ENCODE results near the gene GATC. TPM values are rescaled to one million over a fixed set of nuclear protein-coding genes. Genes with fewer than 3 reads are reported as not detected.
A peak's percentile ranks its signal among the peaks of the same experiment; 100 is the strongest.
"Not testable (repeated sequence)": the region's sequence is repeated elsewhere in the genome, so short reads cannot be mapped to it uniquely, and the experiment has no call there.

GATC gene
- total RNA-seq, 1 donor from 2014 or later, result 18.8 TPM

- Mint-ChIP-seq H3K27ac (ENCODE audit: unreplicated experiment) (peak overlapping the region; percentile 76), H3K4me3 (ENCODE audit: unreplicated experiment) (peak overlapping the region; percentile 90), H3K9me3 (ENCODE audit: low read depth) (no peaks in the 10 kb centered on the region), H3K36me3 (ENCODE audit: low read depth) (peaks cover 5% of the 10 kb centered on the region), H3K4me1 (ENCODE audit: low read depth) (peaks cover 25% of the 10 kb centered on the region), H3K27me3 (ENCODE audit: low read depth) (no peaks in the 10 kb centered on the region)
- TF ChIP-seq, protein P1, sequence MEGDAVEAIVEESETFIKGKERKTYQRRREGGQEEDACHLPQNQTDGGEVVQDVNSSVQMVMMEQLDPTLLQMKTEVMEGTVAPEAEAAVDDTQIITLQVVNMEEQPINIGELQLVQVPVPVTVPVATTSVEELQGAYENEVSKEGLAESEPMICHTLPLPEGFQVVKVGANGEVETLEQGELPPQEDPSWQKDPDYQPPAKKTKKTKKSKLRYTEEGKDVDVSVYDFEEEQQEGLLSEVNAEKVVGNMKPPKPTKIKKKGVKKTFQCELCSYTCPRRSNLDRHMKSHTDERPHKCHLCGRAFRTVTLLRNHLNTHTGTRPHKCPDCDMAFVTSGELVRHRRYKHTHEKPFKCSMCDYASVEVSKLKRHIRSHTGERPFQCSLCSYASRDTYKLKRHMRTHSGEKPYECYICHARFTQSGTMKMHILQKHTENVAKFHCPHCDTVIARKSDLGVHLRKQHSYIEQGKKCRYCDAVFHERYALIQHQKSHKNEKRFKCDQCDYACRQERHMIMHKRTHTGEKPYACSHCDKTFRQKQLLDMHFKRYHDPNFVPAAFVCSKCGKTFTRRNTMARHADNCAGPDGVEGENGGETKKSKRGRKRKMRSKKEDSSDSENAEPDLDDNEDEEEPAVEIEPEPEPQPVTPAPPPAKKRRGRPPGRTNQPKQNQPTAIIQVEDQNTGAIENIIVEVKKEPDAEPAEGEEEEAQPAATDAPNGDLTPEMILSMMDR (IDR thresholded peaks at IDR 0.05), result no peak
- DNase-seq (ENCODE audit: low spot score), result peak; percentile 17
Observed at GRCh38 chr12:120438495-120439198, 7.6 kb upstream of the GATC start.

DNA sequence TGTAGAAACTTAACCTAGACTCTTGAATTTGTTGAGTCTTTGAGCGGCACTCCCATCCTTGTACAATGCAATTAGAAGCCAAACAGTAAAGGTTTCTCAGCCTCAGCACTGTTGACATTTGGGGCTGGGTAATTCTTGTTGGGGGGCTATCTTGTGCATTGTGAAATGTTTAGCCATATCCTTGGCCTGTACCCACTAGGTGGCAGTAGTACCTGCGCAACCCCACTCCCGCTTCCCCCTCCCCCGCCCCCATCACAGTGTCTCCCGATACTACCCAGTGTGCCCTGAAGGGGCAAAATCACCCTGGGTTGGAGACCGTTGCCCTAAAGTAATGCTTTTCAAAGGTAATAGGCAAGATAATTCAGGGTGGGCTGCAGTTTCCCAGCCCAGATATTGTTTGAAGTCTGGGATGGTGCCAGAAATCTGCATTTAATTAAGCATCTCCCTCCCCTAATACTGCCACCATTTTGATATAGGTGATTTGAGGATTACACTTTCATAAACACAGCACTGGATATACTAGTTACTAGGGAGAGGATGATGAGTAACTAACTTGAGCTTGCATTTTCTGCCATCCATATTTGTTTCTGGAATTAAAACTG is 6.5 kb upstream of the GATC start:
- H3K4me3 Mint-ChIP-seq (ENCODE audit: unreplicated experiment), result no peak overlapping the region
- no peak overlapping the region for H3K27ac Mint-ChIP-seq (ENCODE audit: unreplicated experiment)
- peaks cover 5% of the 10 kb centered on the region for H3K36me3 Mint-ChIP-seq (ENCODE audit: low read depth)

DNA sequence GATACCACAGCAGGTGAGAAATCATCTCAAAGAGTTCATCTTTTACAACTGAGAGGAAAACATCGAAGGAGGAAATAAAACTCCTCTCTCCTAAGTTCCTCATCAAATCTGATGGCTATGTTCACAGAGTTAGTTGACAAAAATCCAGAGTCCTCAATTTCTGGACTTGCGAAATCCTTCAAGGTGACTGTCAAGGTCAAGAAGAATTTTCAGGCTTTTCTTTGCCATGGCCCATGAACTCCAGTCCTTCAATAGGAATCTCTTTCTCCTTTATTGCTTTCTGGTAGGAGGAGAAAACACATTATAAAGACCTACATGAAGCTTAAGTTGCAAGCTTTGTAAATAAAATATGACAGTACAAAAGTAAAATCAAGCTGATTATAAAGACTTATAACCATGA is 1.6 kb upstream of the GATC start:
- Mint-ChIP-seq H3K36me3 (ENCODE audit: low read depth) (peaks cover 8% of the 10 kb centered on the region), H3K27me3 (ENCODE audit: low read depth) (no peaks in the 10 kb centered on the region), H3K9me3 (ENCODE audit: low read depth) (no peaks in the 10 kb centered on the region), H3K4me3 (ENCODE audit: unreplicated experiment) (peak overlapping the region; percentile 89), H3K4me1 (ENCODE audit: low read depth) (peaks cover 41% of the 10 kb centered on the region), H3K27ac (ENCODE audit: unreplicated experiment) (peak overlapping the region; percentile 98)
- DNase-seq (ENCODE audit: low spot score), result no peak
- TF ChIP-seq, protein P1 (IDR thresholded peaks at IDR 0.05), result no peak

More for the DNA sequence above, 6.5 kb upstream of the GATC start:
- TF ChIP-seq, protein P1 (IDR thresholded peaks at IDR 0.05), result peak; percentile 85
- H3K4me1 Mint-ChIP-seq (ENCODE audit: low read depth), result peaks cover 34% of the 10 kb centered on the region
- H3K9me3 Mint-ChIP-seq (ENCODE audit: low read depth), result no peaks in the 10 kb centered on the region
- DNase-seq (ENCODE audit: low spot score), result peak; percentile 22
- no peaks in the 10 kb centered on the region for H3K27me3 Mint-ChIP-seq (ENCODE audit: low read depth)

DNA sequence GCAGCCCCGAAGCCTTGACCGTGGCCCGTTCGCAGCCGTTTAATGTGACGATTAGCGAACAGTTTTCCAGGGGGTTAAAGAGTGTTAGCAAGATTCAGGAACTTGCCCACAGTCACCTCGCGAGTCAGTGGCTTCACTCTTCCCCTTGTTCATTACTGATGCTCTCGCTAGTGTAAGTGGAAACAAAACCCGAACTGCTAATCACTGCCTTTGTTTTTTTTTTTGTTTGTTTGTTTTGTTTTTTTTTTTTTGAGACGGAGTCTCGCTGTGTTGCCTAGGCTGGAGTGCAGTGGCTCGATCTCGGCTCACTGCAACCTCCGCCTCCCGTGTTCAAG is 567 bp downstream of the GATC start:
- H3K36me3 Mint-ChIP-seq (ENCODE audit: low read depth); H3K27me3 Mint-ChIP-seq (ENCODE audit: low read depth); DNase-seq (ENCODE audit: low spot score); H3K9me3 Mint-ChIP-seq (ENCODE audit: low read depth): not testable (repeated sequence)
- Mint-ChIP-seq H3K4me1 (ENCODE audit: low read depth) (peaks cover 39% of the 10 kb centered on the region), H3K27ac (ENCODE audit: unreplicated experiment) (peak overlapping the region; percentile 98), H3K4me3 (ENCODE audit: unreplicated experiment) (peak overlapping the region; percentile 89)

GRCh38 chr12:120447992-120448391 is 1.7 kb downstream of the GATC start:
- TF ChIP-seq, protein P1 (IDR thresholded peaks at IDR 0.05), result no peak
- peak overlapping the region; percentile 59 for H3K27ac Mint-ChIP-seq (ENCODE audit: unreplicated experiment)
- H3K27me3 Mint-ChIP-seq (ENCODE audit: low read depth), result no peaks in the 10 kb centered on the region
- no peak for DNase-seq (ENCODE audit: low spot score)
- H3K9me3 Mint-ChIP-seq (ENCODE audit: low read depth), result no peaks in the 10 kb centered on the region
- H3K36me3 Mint-ChIP-seq (ENCODE audit: low read depth), result peaks cover 5% of the 10 kb centered on the region
- H3K4me1 Mint-ChIP-seq (ENCODE audit: low read depth), result peaks cover 39% of the 10 kb centered on the region
- no peak overlapping the region for H3K4me3 Mint-ChIP-seq (ENCODE audit: unreplicated experiment)

GRCh38 chr12:120452524-120452923 is 6.3 kb downstream of the GATC start:
- not testable (repeated sequence) for H3K27ac Mint-ChIP-seq (ENCODE audit: unreplicated experiment); H3K9me3 Mint-ChIP-seq (ENCODE audit: low read depth); DNase-seq (ENCODE audit: low spot score); H3K27me3 Mint-ChIP-seq (ENCODE audit: low read depth); H3K4me3 Mint-ChIP-seq (ENCODE audit: unreplicated experiment)
- Mint-ChIP-seq H3K36me3 (ENCODE audit: low read depth) (peaks cover 17% of the 10 kb centered on the region), H3K4me1 (ENCODE audit: low read depth) (peaks cover 10% of the 10 kb centered on the region)

All from chondrocyte (in vitro differentiated cells).